HepG2 (cell line): ENCODE results near the gene ASB5. TPM values are rescaled to one million over a fixed set of nuclear protein-coding genes. Genes with fewer than 3 reads are reported as not detected.

Experiments used
- ATAC-seq: fragments of 200-7000 bp; cut with Tn5 transposase; 3 replicates; pipeline ENCODE4 v1.9.1; 2020; ENCODE audit warnings: mild to moderate bottlenecking, moderate library complexity
- BruUV-seq: library from RNA; stranded (reverse); fragments of 400-500 nt; replicated peaks from 2 replicates; lab custom pipeline; 2021; lab: Mats Ljungman, UMichigan
- CTCF ChIA-PET: fragments of 300-600 bp; formaldehyde crosslinking; extraction: SDS; loops from one replicate; lab custom pipeline; 2021; ENCODE audit warnings: low total read pairs, inconsistent platforms, low intra/inter-chr PET ratio; lab: Yijun Ruan, JAX
- POLR2A ChIA-PET: fragments of 350-600 bp; sonication (Branson Sonifier 250); formaldehyde crosslinking; loops from one replicate; lab custom pipeline; 2020; ENCODE audit warnings: antibody characterized with exemption, inconsistent platforms; lab: Yijun Ruan, JAX
- DNase-seq: peaks from one replicate; pipeline ENCODE4 v3.0.0-alpha.2; 2015; ENCODE audit warnings: low spot score
- FAIRE-seq: peaks from 3 replicates; lab custom pipeline; 2011; peaks lifted over from hg19 to GRCh38; lab: Jason Lieb, UNC
- H2AFZ ChIP-seq: one replicate; pipeline ENCODE4 v1.6.1; 2011; ENCODE audit warnings: low read length, inconsistent platforms
- H3K27ac ChIP-seq: fragments of 300-600 bp; 3 replicates; pipeline ENCODE4 v1.8.0; 2011; ENCODE audit warnings: mixed run types, mild to moderate bottlenecking, mixed read lengths, low read length, inconsistent platforms; ENCODE audit not compliant: insufficient read depth; ENCODE audit errors: extremely low read length
- H3K27me3 ChIP-seq, 2 experiments: fragments of 200-600 bp in 1 of 2; 2 replicates in 1 of 2; 3 replicates in 1 of 2; pipeline versions ENCODE4 v1.6.0 to v1.8.0; 2011; ENCODE audit warnings: low read length in 2 of 2, mild to moderate bottlenecking in 2 of 2, moderate library complexity in 2 of 2, inconsistent platforms in 1 of 2; ENCODE audit not compliant: insufficient read depth in 2 of 2, control insufficient read depth in 1 of 2
- H3K36me3 ChIP-seq, 2 experiments: fragments of 200-600 bp in 1 of 2; replicated peaks in 1 of 2; 2 replicates in 1 of 2; 3 replicates in 1 of 2; pipeline versions ENCODE4 v1.5.1 to v1.8.0; 2011; ENCODE audit warnings: low read length in 2 of 2, inconsistent platforms in 1 of 2; ENCODE audit not compliant: insufficient read depth in 2 of 2, control insufficient read depth in 1 of 2
- H3K4me1 ChIP-seq: 2 replicates; pipeline ENCODE4 v1.5.1; 2012; ENCODE audit warnings: low read length, inconsistent platforms; ENCODE audit not compliant: insufficient read depth
- H3K4me2 ChIP-seq: 2 replicates; pipeline ENCODE4 v1.6.0; 2011; ENCODE audit warnings: low read depth, low read length, inconsistent platforms
- H3K4me3 ChIP-seq, 3 experiments: fragments of 200-600 bp in 1 of 3; sonication (generic), shearing (Covaris generic) in 1 of 3; replicated peaks in 1 of 3; 2 replicates each; pipeline ENCODE4 v1.5.1; 2011 to 2016; ENCODE audit warnings: low read length in 3 of 3, inconsistent platforms in 2 of 3, low read depth in 2 of 3, mild to moderate bottlenecking in 2 of 3, control low read depth in 1 of 3, mixed read lengths in 1 of 3; ENCODE audit not compliant: insufficient read depth in 1 of 3
- H3K79me2 ChIP-seq: one replicate; pipeline ENCODE4 v1.6.1; 2011; ENCODE audit warnings: low read length, inconsistent platforms; ENCODE audit not compliant: insufficient read depth
- H3K9ac ChIP-seq: 2 replicates; pipeline ENCODE4 v1.6.0; 2011; ENCODE audit warnings: mild to moderate bottlenecking, low read depth, low read length, inconsistent platforms; ENCODE audit not compliant: insufficient read depth
- H3K9me3 ChIP-seq: 2 replicates; pipeline ENCODE4 v1.5.1; 2012; ENCODE audit warnings: mild to moderate bottlenecking, low read length
- H4K20me1 ChIP-seq: 2 replicates; pipeline ENCODE4 v1.6.0; 2011; ENCODE audit warnings: inconsistent platforms, mild to moderate bottlenecking, low read length, moderate library complexity; ENCODE audit not compliant: insufficient read depth
- BCL6 ChIP-seq: IDR thresholded peaks from 2 replicates; pipeline ENCODE4 v1.6.1; 2016; ENCODE audit warnings: missing genetic modification reagents, missing compliant biosample characterization
- MAFK ChIP-seq, 2 experiments: IDR thresholded peaks in 1 of 2; conservative IDR thresholded peaks in 1 of 2; 2 replicates each; pipeline ENCODE4 v1.6.1; 2011; ENCODE audit warnings: improper control_type of control experiment in 2 of 2, low read length in 2 of 2
- NCOA5 ChIP-seq: sonication (generic); formaldehyde crosslinking; IDR thresholded peaks from 2 replicates; pipeline ENCODE4 v1.4.0; 2020; ENCODE audit warnings: missing genetic modification reagents
- NFAT5 ChIP-seq: sonication (generic); formaldehyde crosslinking; IDR thresholded peaks from 2 replicates; pipeline ENCODE4 v1.4.0; 2020; ENCODE audit warnings: missing genetic modification reagents
- TRIM22 ChIP-seq: fragments of 450-650 bp; IDR thresholded peaks from 2 replicates; pipeline ENCODE4 v1.6.1; 2017
- ZNF354B ChIP-seq: sonication (generic); formaldehyde crosslinking; IDR thresholded peaks from 2 replicates; pipeline ENCODE4 v1.8.0; 2022; ENCODE audit warnings: mild to moderate bottlenecking, missing genetic modification reagents
- ZNF775 ChIP-seq: sonication (generic); formaldehyde crosslinking; IDR thresholded peaks from 2 replicates; pipeline ENCODE4 v1.4.0; 2020; ENCODE audit warnings: missing genetic modification reagents, mild to moderate bottlenecking, moderate library complexity, borderline replicate concordance
- WGBS: methylation state at CpG from one replicate; pipeline ENCODE4 v1.1.6; 2017; ENCODE audit warnings: low lambda C conversion rate; 5-methylcytosine and 5-hydroxymethylcytosine counted together
- in situ Hi-C: cut with HindIII; loops from 2 replicates; pipeline ENCODE4 v1.10.0; 2017; ENCODE audit warnings: low pct_unique_long_range_greater_than_20kb; ENCODE audit not compliant: extremely low pct_ligation_motif_present
- intact Hi-C: fragments of 100-400 bp; cut with micrococcal nuclease; formaldehyde crosslinking; loops from one replicate; pipeline ENCODE4 v1.10.0; 2022; ENCODE audit not compliant: unreplicated experiment
- polyA plus RNA-seq, 8 experiments: library from polyadenylated mRNA; depleted of rRNA in 3 of 8; stranded (reverse) in 7 of 8; unstranded in 1 of 8; fragments of >200 nt; fragmentation: Illumina TruSeq in 4 of 8; extraction: Trizol in 4 of 8; gene quantifications; 2 replicates each; pipeline versions ENCODE4 v1.2.1 to v1.2.3, GENCODE V29; 2011 to 2016; ENCODE audit warnings: low read depth in 4 of 8, missing spikeins in 1 of 8, mixed read lengths in 1 of 8; ENCODE audit not compliant: insufficient read depth in 1 of 8
- total RNA-seq, 5 experiments: library from RNA; depleted of rRNA; stranded (reverse); fragments of >200 nt; fragmentation: Illumina TruSeq; extraction: Trizol; gene quantifications; 2 replicates each; pipeline ENCODE4 v1.2.3, GENCODE V29; 2016; ENCODE audit warnings: low read depth in 1 of 5

The ASB5 gene
- total and polyA plus RNA-seq, 2 of the 13 experiments (the other 11 are each of a cell fraction or from before 2014, with no cell fraction given), result not detected

- Histone ChIP-seq H3K79me2 (no peaks in the 10 kb centered on the region), H4K20me1 (no peaks in the 10 kb centered on the region), H3K4me2 (no peak overlapping the region), H3K36me3 (no peaks in the 10 kb centered on the region), H3K4me3 (no peak overlapping the region), H3K27me3 (peaks cover 0 to 10% of the 10 kb centered on the region in 2 experiments; a peak in 1 of 5 replicates), H3K9ac (no peak overlapping the region), H3K27ac (no peak overlapping the region), H3K4me1 (no peaks in the 10 kb centered on the region; the same call in 1 of the 2 replicates), H3K9me3 (no peaks in the 10 kb centered on the region), H2AFZ (no peak overlapping the region)
- ChIA-PET CTCF (no interaction called here), POLR2A (no interaction called here)
- WGBS, result 0% methylated on average over 1 of the region's 1 CpG
- ATAC-seq (no peak), FAIRE-seq (no peak), DNase-seq (no peak)
- intact Hi-C loops, result no loop called here
- in situ Hi-C loops, result loop anchor here (10.0 kb wide), 1 partner anchor 123 kb away; the partner anchor contains the start of gene SPCS3
- TF ChIP-seq BCL6 (CRISPR knock-in tag), result no peak
- TF ChIP-seq NFAT5 (CRISPR knock-in tag), result no peak
- TF ChIP-seq ZNF775 (CRISPR knock-in tag), result no peak
- no peak for TF ChIP-seq TRIM22
- TF ChIP-seq MAFK (conservative IDR thresholded peaks at IDR 0.05 in 1 of 2, IDR thresholded peaks at IDR 0.05 in 1 of 2; ENCODE audit: low read length in 2 of 2), result no peak
- TF ChIP-seq NCOA5 (CRISPR knock-in tag), result no peak
- TF ChIP-seq ZNF354B (CRISPR knock-in tag), result no peak
- BruUV-seq, result no TSS peak
Observed at GRCh38 chr4:176191974-176192373, 77.0 kb downstream of the ASB5 start.
